Lower lobe of right lung (tissue), 2 donors: Measurements from ENCODE around the gene TOM1L2. TPM values are rescaled to one million over a fixed set of nuclear protein-coding genes. Genes with fewer than 3 reads are reported as not detected.

ENCODE experiments used
- ATAC-seq, 2 donors: fragments of 200-7000 bp; cut with Tn5 transposase; one replicate each; pipeline ENCODE4 v1.9.1; 2020 to 2022; ENCODE audit warnings: mild to moderate bottlenecking in 2 of 2, moderate library complexity in 2 of 2
- DNase-seq: peaks from one replicate; pipeline ENCODE4 v3.0.0-alpha.2; 2020
- H3K27ac ChIP-seq: fragments of 200-600 bp; one replicate; pipeline ENCODE4 v1.8.0; 2022
- H3K27me3 ChIP-seq: fragments of 200-600 bp; one replicate; pipeline ENCODE4 v1.8.0; 2022; ENCODE audit warnings: low read depth
- H3K36me3 ChIP-seq: fragments of 200-600 bp; one replicate; pipeline ENCODE4 v1.8.0; 2022; ENCODE audit warnings: mild to moderate bottlenecking
- H3K4me1 ChIP-seq: fragments of 200-600 bp; one replicate; pipeline ENCODE4 v1.8.0; 2022
- H3K4me3 ChIP-seq: fragments of 200-600 bp; one replicate; pipeline ENCODE4 v1.8.0; 2022; ENCODE audit warnings: mild to moderate bottlenecking
- H3K9me3 ChIP-seq: fragments of 200-600 bp; one replicate; pipeline ENCODE4 v1.8.0; 2022
- CTCF ChIP-seq: fragments of 200-600 bp; IDR thresholded peaks from one replicate; pipeline ENCODE4 v1.8.0; 2022; ENCODE audit warnings: antibody characterized with exemption, mild to moderate bottlenecking
- intact Hi-C: fragments of 100-400 bp; cut with DNase I; formaldehyde crosslinking; loops from one replicate; pipeline ENCODE4 v1.11.0; 2022
- total RNA-seq: library from RNA; stranded (reverse); fragmentation: NEBNext Ultra II Directional; extraction: Animal tissue kit (Norgen Biotek cat#: 25700); gene quantifications from one replicate; pipeline ENCODE4 v1.2.1, GENCODE V29; 2021
- donor health status: DM: no; HTN: yes; CAD: no; lungs with severe emphysema.

Gene TOM1L2
- total RNA-seq, 1 donor from 2014 or later, result 63.4 TPM

DNA sequence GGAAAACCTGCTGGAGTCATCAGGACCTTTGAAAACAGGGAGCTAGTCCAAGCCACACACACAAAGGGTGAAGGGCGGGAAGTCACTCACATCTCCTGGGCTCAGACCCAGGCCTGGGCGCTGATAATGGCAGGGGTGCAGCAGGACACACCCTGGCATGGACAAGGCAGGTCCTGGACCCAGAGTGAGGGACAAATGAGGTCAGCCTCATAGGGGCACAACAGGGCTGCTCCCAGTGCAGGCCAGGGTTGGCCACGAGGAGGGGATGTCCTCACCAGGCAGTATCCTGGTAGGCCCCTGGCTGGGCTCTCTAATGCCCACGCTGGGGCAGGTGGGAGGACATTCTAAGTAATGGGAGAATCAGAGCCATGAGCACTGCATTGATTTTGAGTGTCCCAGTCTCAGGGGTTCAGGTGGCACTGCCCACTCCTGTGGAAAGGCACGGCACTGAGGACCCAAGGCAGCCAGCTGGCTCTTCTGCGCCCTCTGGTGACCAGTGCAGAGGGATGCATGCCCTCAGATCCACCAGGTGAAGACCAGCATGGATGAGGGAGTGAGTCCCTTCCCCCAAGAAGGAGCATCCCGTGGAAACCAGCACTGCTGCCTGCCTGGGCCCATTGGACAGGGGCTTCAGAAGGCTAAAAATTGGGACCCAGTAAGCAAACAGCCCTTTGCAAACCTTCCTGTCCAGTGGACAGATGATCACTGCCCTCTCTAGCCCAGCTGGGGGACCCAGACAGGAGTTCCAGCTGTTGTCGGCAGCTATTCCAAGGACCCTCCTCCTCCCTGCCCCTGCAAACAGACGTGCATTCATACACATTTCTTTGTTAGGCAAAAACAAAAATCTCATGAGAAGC, 112.1 kb downstream of the TOM1L2 start:
- no peaks in the 10 kb centered on the region for H3K9me3 ChIP-seq
- intact Hi-C loops, result loop anchor here (5.0 kb wide), 1 partner anchor 48 kb away; no protein-coding TSS in a partner anchor
- no peaks in the 10 kb centered on the region for H3K36me3 ChIP-seq
- peak overlapping the region; percentile 38 for H3K27ac ChIP-seq
- peak; percentile 99 for TF ChIP-seq CTCF
- H3K27me3 ChIP-seq, result no peaks in the 10 kb centered on the region
- ATAC-seq (peak; percentile 94 to 96), DNase-seq (peak; percentile 78)
- no peak overlapping the region for H3K4me3 ChIP-seq
- peaks cover 27% of the 10 kb centered on the region for H3K4me1 ChIP-seq

- no peak for TF ChIP-seq CTCF
- no peaks in the 10 kb centered on the region for H3K27me3 ChIP-seq
- intact Hi-C loops, result no loop called here
- DNase-seq, result no peak
- H3K4me3 ChIP-seq, result no peak overlapping the region
- H3K36me3 ChIP-seq, result no peaks in the 10 kb centered on the region
- no peak for ATAC-seq
- H3K4me1 ChIP-seq, result peaks cover 27% of the 10 kb centered on the region
- H3K9me3 ChIP-seq, result no peaks in the 10 kb centered on the region
- no peak overlapping the region for H3K27ac ChIP-seq
Measured at GRCh38 chr17:17857496-17857895, 114.7 kb downstream of the TOM1L2 start.

DNA sequence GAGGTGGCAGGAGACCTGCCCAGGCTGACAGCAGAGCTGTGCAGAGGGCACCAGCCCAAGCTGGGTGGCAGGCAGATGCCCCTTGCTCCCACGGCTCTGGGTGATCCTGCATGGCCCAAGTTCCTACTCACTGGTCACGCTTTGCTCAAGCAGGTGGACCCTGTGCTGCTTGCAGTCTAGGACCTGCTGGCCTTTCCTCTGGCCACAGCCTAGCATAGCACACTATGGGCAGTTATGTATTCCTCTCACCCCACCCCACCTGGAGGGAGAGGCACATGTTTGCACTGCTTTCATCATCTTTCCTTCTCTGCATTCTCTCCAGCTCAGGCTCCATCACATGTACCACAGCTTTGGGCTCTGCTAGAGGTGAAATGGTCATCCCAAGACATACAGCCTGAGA, 115.8 kb downstream of the TOM1L2 start:
- Histone ChIP-seq H3K27me3 (no peaks in the 10 kb centered on the region), H3K9me3 (no peaks in the 10 kb centered on the region), H3K27ac (no peak overlapping the region), H3K36me3 (no peaks in the 10 kb centered on the region), H3K4me1 (peaks cover 34% of the 10 kb centered on the region), H3K4me3 (no peak overlapping the region)
- DNase-seq (no peak), ATAC-seq (no peak)
- no peak for TF ChIP-seq CTCF
- intact Hi-C loops, result no loop called here

DNA sequence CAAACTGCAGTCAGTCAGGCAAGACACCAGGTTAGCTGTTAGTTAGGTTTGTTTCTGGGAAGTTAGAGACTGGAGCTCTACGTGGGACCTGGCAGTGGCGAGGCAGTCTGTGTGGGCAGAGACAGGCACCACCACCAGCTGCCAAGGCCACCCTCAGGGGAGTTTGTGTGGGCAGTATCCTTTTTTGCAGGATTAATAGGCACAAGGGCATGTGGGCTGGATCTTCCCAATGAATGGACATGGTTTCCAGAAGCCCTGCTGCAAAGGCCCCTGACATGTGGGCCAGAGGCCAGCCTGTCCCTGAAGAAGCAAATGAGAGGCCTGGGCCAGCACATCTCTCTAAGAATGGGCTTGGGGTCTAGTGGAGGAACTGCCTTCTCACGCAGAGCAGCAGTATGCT, 116.2 kb downstream of the TOM1L2 start:
- no peaks in the 10 kb centered on the region for H3K27me3 ChIP-seq
- peaks cover 34% of the 10 kb centered on the region for H3K4me1 ChIP-seq
- no peak for ATAC-seq
- no peaks in the 10 kb centered on the region for H3K36me3 ChIP-seq
- TF ChIP-seq CTCF, result no peak
- H3K27ac ChIP-seq, result no peak overlapping the region
- DNase-seq, result no peak
- no peaks in the 10 kb centered on the region for H3K9me3 ChIP-seq
- intact Hi-C loops, result no loop called here
- H3K4me3 ChIP-seq, result no peak overlapping the region

DNA sequence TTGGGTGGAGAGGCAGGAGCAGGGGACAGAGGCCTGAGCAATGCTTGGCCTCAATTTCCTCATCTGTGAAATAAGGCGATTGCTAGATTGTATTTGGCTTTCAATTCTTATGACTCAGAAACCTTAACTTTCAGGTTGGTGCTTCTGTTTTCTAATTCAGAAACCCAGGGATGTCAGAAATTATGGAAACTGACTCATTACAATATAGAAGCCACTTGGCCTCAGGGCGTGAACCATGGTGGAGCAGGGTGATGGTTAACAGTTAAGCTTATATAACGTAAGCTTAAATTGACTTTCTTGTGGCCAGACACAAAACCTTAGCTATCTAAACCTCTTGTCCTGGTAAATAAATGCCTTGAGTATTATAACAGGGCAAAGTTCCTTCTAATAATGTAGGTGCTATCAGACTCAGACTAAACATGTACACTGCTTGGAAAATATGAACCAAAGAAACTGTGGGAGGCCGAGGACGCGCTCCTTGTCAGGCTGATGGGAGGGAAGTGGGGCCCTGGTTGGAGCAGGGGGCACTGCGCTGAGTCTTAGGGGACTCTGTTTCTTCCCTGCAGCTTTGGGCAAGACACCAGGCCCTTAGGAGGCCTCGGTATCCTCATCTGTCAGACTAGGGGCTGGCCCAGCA, 118.3 kb downstream of the TOM1L2 start:
- no peaks in the 10 kb centered on the region for H3K36me3 ChIP-seq
- intact Hi-C loops, result no loop called here
- no peak overlapping the region for H3K27ac ChIP-seq
- ATAC-seq (no peak), DNase-seq (no peak)
- TF ChIP-seq CTCF, result no peak
- no peaks in the 10 kb centered on the region for H3K27me3 ChIP-seq
- H3K9me3 ChIP-seq, result no peaks in the 10 kb centered on the region
- H3K4me3 ChIP-seq, result no peak overlapping the region
- H3K4me1 ChIP-seq, result peaks cover 40% of the 10 kb centered on the region
